Stimulated activated naive CD8-positive, alpha-beta T cell treated with anti-CD3 and anti-CD28 coated beads, Interleukin-15, amount 100 ng/mL, for 72 hours (primary cell): ENCODE data around the gene TANGO6.
A peak's percentile ranks its signal among the peaks of the same experiment; 100 is the strongest.

Experiments
- ATAC-seq: fragments of 150-1000 bp; cut with Tn5 transposase; 2 replicates; pipeline ENCODE4 v1.10.0; 2021; ENCODE audit warnings: mild to moderate bottlenecking, moderate library complexity
- DNase-seq, 2 donors: peaks; one replicate each; pipeline ENCODE4 v3.0.0; 2021 to 2022
- H3K27ac Mint-ChIP-seq, 2 donors: one replicate each; pipeline ENCODE4 v1.8.0; 2022; ENCODE audit warnings: mild to moderate bottlenecking in 2 of 2, mixed read lengths in 2 of 2, moderate library complexity in 2 of 2
- H3K27me3 Mint-ChIP-seq: one replicate; pipeline ENCODE4 v1.8.0; 2022; ENCODE audit warnings: mixed read lengths
- H3K4me1 Mint-ChIP-seq: one replicate; pipeline ENCODE4 v1.8.0; 2022; ENCODE audit warnings: mild to moderate bottlenecking, mixed read lengths
- H3K4me3 Mint-ChIP-seq, 2 donors: one replicate each; pipeline ENCODE4 v1.8.0; 2022; ENCODE audit warnings: mild to moderate bottlenecking in 2 of 2, mixed read lengths in 2 of 2, moderate library complexity in 1 of 2
- H3K9me3 Mint-ChIP-seq, 2 donors: one replicate each; pipeline ENCODE4 v1.8.0; 2022; ENCODE audit warnings: mixed read lengths in 2 of 2

Gene TANGO6

DNA sequence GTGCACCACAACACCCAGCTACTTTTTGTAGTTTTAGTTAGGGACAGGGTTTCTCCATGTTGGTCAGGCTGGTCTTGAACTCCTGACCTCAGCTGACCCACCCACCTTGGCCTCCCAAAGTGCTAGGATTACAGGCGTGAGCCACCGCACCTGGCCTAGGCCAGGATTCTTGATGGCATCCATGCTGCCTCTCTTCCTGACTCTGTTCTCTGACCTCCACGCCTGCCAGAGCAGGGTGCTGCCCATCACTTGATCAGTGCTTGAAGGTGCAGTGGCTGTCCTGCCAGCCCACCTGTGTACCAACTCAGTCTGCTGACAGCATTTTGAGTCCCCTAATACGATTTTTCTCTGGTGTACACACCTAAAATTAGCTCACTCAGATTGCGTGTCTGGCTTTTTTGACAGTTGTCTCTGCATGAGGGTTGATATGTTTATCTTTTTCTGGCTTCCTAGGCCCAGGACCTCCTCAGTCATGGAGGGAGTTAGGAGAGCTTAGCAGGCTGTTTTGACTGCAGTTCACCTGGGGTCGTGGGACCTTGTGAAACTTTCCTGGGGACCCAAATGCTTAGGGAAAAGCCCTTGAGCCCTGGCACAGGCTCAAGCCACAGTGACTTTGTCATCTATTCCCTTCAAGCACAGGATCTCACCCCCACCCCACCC, 268.0 kb downstream of the TANGO6 start:
- Mint-ChIP-seq H3K27ac (no peak overlapping the region), H3K27me3 (peaks cover 36% of the 10 kb centered on the region), H3K4me3 (no peak overlapping the region), H3K9me3 (no peaks in the 10 kb centered on the region), H3K4me1 (peaks cover 28% of the 10 kb centered on the region)
- ATAC-seq = no peak
- DNase-seq = no peak

GRCh38 chr16:69111876-69112230, 268.5 kb downstream of the TANGO6 start:
- H3K27me3 Mint-ChIP-seq = peaks cover 31% of the 10 kb centered on the region
- H3K4me3 Mint-ChIP-seq = no peak overlapping the region
- peaks cover 28% of the 10 kb centered on the region for H3K4me1 Mint-ChIP-seq
- no peaks in the 10 kb centered on the region for H3K9me3 Mint-ChIP-seq
- DNase-seq (no peak), ATAC-seq (no peak)
- peak overlapping the region in 1 of 2 donors; percentile 57 for H3K27ac Mint-ChIP-seq

DNA sequence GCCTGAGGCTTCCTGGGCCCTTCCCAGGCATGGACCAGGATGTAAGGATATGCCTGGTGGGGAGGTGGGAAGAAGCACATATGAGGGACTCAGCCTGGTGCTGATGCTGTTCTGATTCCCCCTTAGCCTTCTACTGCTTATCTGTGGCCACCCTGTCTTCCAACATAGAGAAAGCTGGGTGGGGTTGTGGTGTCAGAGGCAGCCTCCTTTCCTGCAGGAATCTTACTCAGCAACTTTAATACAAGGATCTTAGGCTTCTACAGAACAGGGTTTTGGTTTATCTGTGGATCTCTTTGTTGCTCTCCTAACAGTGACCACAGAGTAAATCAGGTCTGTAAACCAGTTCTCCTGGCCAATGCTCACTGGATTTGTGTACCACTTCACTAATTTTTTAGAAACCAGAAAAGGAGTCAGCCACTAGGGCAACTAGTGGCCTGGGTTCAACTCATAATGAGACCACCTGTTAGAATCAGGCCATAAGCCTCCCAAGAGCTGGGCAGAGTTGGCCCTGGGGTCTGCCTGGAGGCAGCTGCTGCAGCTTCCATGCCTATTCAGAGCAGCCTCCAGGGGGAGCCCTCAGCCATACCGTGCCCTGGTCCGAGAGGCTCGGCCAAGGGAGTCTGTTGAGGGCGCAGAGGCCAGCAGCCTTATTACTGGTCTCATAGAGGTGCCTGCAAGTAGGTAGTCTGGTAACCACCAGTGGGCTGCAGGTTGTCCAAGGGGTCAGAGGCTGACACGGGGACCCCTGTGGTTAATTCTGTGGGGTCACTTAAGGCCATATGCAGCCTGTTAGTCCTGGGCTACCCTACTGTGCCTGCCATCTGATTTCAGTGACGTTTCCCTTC, 269.2 kb downstream of the TANGO6 start:
- Mint-ChIP-seq H3K27ac (no peak overlapping the region), H3K9me3 (no peaks in the 10 kb centered on the region), H3K4me1 (peaks cover 24% of the 10 kb centered on the region), H3K4me3 (no peak overlapping the region), H3K27me3 (peaks cover 24% of the 10 kb centered on the region)
- ATAC-seq = peak; percentile 79
- DNase-seq = peak; percentile 46 to 56

- Mint-ChIP-seq H3K27ac (no peak overlapping the region), H3K4me3 (no peak overlapping the region), H3K4me1 (peaks cover 17% of the 10 kb centered on the region), H3K27me3 (peaks cover 17% of the 10 kb centered on the region), H3K9me3 (no peaks in the 10 kb centered on the region)
- DNase-seq = no peak
- peak; percentile 39 for ATAC-seq
Measured at GRCh38 chr16:69113216-69113615, 269.9 kb downstream of the TANGO6 start.

DNA sequence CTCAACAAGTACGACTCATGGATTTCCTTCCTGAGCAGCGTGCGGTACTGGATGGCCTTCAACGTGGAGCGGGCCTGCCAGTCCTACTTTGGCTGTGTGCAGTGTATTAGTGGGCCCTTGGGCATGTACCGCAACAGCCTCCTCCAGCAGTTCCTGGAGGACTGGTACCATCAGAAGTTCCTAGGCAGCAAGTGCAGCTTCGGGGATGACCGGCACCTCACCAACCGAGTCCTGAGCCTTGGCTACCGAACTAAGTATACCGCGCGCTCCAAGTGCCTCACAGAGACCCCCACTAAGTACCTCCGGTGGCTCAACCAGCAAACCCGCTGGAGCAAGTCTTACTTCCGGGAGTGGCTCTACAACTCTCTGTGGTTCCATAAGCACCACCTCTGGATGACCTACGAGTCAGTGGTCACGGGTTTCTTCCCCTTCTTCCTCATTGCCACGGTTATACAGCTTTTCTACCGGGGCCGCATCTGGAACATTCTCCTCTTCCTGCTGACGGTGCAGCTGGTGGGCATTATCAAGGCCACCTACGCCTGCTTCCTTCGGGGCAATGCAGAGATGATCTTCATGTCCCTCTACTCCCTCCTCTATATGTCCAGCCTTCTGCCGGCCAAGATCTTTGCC, 271.1 kb downstream of the TANGO6 start:
- Mint-ChIP-seq H3K9me3 (no peaks in the 10 kb centered on the region), H3K4me3 (no peak overlapping the region), H3K27me3 (peaks cover 5% of the 10 kb centered on the region), H3K27ac (no peak overlapping the region), H3K4me1 (peaks cover 20% of the 10 kb centered on the region)
- ATAC-seq (no peak), DNase-seq (no peak)

- DNase-seq = no peak
- ATAC-seq = no peak
- Mint-ChIP-seq H3K9me3 (no peaks in the 10 kb centered on the region), H3K27me3 (no peaks in the 10 kb centered on the region), H3K4me1 (peaks cover 20% of the 10 kb centered on the region), H3K27ac (no peak overlapping the region), H3K4me3 (no peak overlapping the region)
Measured at GRCh38 chr16:69114976-69115355, 271.6 kb downstream of the TANGO6 start.

DNA sequence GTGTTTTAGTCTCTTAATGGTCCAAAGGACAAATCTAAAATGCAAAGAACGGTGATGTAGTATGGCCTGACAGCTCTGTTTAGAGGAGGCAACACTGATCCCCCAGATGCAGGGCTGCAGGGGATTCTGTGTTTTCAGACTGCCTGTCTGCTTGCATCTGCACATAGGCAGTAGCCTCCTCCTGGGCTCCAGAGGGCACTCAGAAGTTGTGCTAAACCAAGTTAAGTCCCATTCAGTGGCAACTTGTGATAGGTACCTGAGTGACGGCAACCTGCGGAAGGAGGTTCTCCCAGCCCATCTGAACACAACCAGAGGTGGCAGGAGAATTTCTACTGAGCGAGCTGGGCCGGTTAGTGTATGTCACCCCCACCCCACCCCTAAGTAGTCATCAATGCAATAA, 272.0 kb downstream of the TANGO6 start:
- Mint-ChIP-seq H3K9me3 (no peaks in the 10 kb centered on the region), H3K4me1 (peaks cover 20% of the 10 kb centered on the region), H3K27me3 (no peaks in the 10 kb centered on the region), H3K27ac (no peak overlapping the region), H3K4me3 (no peak overlapping the region)
- ATAC-seq (no peak), DNase-seq (no peak)

DNA sequence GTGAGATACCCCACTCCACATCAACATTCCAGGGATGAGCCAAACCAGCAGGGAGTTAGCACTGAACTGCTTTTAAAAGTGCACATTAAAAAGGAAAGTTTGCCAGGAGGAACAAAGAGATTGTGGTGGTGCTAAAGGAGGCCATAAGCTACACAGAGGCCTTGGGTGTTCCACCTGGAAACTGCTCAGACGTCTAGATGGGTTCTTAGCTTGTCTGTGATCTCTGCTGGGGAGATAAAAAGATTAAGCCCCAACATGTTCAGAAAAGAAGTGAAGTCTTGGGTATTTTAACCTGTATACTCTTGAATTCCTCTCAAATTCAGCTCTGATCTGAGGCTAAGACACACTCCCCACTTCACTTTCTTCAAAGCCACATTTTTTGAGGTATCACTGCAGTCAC, 272.5 kb downstream of the TANGO6 start:
- Mint-ChIP-seq H3K4me1 (peaks cover 20% of the 10 kb centered on the region), H3K4me3 (no peak overlapping the region), H3K27me3 (no peaks in the 10 kb centered on the region), H3K9me3 (no peaks in the 10 kb centered on the region), H3K27ac (no peak overlapping the region)
- no peak for DNase-seq
- no peak for ATAC-seq

GRCh38 chr16:69116256-69116875, 273.0 kb downstream of the TANGO6 start:
- DNase-seq (no peak), ATAC-seq (no peak)
- Mint-ChIP-seq H3K4me3 (no peak overlapping the region), H3K27me3 (no peaks in the 10 kb centered on the region), H3K4me1 (peaks cover 20% of the 10 kb centered on the region), H3K9me3 (no peaks in the 10 kb centered on the region), H3K27ac (no peak overlapping the region)

GRCh38 chr16:69116906-69117305, 273.6 kb downstream of the TANGO6 start:
- Mint-ChIP-seq H3K4me3 (no peak overlapping the region), H3K27ac (no peak overlapping the region), H3K4me1 (peaks cover 20% of the 10 kb centered on the region), H3K27me3 (no peaks in the 10 kb centered on the region), H3K9me3 (no peaks in the 10 kb centered on the region)
- DNase-seq (no peak), ATAC-seq (peak; percentile 22)

GRCh38 chr16:69118468-69118867, 275.1 kb downstream of the TANGO6 start:
- DNase-seq = no peak
- no peak for ATAC-seq
- Mint-ChIP-seq H3K4me1 (peaks cover 12% of the 10 kb centered on the region), H3K27ac (peak overlapping the region in 1 of 2 donors; percentile 37), H3K27me3 (no peaks in the 10 kb centered on the region), H3K4me3 (no peak overlapping the region), H3K9me3 (no peaks in the 10 kb centered on the region)

- no peaks in the 10 kb centered on the region for H3K27me3 Mint-ChIP-seq
- H3K4me3 Mint-ChIP-seq = no peak overlapping the region
- ATAC-seq = no peak
Measured at GRCh38 chr16:69118994-69119393, 275.7 kb downstream of the TANGO6 start.

GRCh38 chr16:69119536-69119935, 276.2 kb downstream of the TANGO6 start:
- H3K27me3 Mint-ChIP-seq = no peaks in the 10 kb centered on the region

More at GRCh38 chr16:69118994-69119393, 275.7 kb downstream of the TANGO6 start:
- peaks cover 12% of the 10 kb centered on the region for H3K4me1 Mint-ChIP-seq
- H3K27ac Mint-ChIP-seq = peak overlapping the region in 1 of 2 donors; percentile 34
- no peaks in the 10 kb centered on the region for H3K9me3 Mint-ChIP-seq
- no peak for DNase-seq

DNA sequence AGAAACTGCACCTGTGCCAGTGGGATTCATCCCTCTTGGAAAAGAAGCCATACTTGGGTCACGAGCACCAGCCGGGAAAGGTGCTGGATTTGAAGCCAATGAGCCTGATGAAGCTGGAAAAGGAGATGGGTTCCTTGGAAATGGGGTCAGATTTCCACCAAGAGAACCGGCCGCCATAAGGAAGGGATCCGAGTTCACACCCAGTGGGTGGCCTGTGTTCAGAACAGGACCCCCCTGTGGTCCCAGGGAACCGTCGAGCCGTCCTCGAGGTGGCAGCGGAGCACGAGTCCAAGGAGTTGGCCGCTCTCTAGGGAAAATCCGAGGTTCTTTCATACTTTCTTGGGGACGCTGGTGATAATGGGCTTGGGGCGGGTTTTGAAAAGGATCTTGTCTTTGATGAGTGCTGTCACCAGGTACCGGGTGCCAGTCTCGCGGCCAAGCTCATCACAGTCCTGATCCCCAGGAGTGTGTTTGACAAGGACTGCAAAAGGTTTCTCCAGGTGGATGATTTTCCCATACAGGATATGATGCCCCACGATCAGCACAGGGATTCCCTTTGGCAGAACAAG, 276.8 kb downstream of the TANGO6 start:
- ATAC-seq (no peak), DNase-seq (no peak)
- no peaks in the 10 kb centered on the region for H3K27me3 Mint-ChIP-seq
- no peak overlapping the region for H3K4me3 Mint-ChIP-seq
- H3K9me3 Mint-ChIP-seq = no peaks in the 10 kb centered on the region
- no peak overlapping the region for H3K27ac Mint-ChIP-seq
- H3K4me1 Mint-ChIP-seq = peaks cover 20% of the 10 kb centered on the region

More at GRCh38 chr16:69119536-69119935, 276.2 kb downstream of the TANGO6 start:
- no peak overlapping the region for H3K27ac Mint-ChIP-seq
- H3K4me3 Mint-ChIP-seq = no peak overlapping the region
- ATAC-seq = no peak
- DNase-seq = no peak
- H3K4me1 Mint-ChIP-seq = peaks cover 15% of the 10 kb centered on the region
- H3K9me3 Mint-ChIP-seq = no peaks in the 10 kb centered on the region

DNA sequence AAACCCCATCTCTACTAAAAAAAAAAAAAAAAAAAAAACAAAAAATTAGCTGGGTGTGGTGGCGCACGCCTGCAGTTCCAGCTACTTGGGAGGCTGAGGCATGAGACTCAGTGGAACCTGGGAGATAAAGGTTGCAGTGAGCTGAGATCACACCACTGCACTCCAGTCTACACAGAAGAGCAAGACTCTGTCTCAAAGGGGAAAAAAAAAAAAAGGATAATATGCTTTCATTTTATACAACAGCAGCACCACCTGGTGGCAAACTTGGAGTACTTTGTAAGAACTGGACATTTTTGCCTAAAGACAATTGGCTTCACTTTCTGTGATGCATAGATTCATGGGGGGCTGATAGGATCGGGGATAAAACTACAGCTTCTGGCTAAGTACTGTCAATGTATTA, 280.6 kb downstream of the TANGO6 start:
- Mint-ChIP-seq H3K27me3 (no peaks in the 10 kb centered on the region), H3K4me3 (no peak overlapping the region), H3K9me3 (no peaks in the 10 kb centered on the region), H3K4me1 (peaks cover 40% of the 10 kb centered on the region), H3K27ac (no peak overlapping the region)
- DNase-seq = peak; percentile 52 to 54
- ATAC-seq = peak; percentile 56
